K562 (cell line): ENCODE results near the gene PCSK7. TPM values are rescaled to one million over a fixed set of nuclear protein-coding genes. Genes with fewer than 3 reads are reported as not detected.
A peak's percentile ranks its signal among the peaks of the same experiment; 100 is the strongest.

Experiments used
- AFF1 ChIP-seq, 2 experiments: fragments of 450-650 bp; IDR thresholded peaks; 2 replicates each; pipeline ENCODE4 v1.6.1; 2018; ENCODE audit warnings: mild to moderate bottlenecking in 2 of 2, low read depth in 1 of 2; ENCODE audit not compliant: partially characterized antibody in 2 of 2
- ARID1B ChIP-seq: fragments of 450-650 bp; IDR thresholded peaks from 2 replicates; pipeline ENCODE4 v1.6.1; 2016; ENCODE audit warnings: antibody characterized with exemption, mild to moderate bottlenecking, inconsistent platforms
- CREM ChIP-seq: IDR thresholded peaks from 2 replicates; pipeline ENCODE4 v1.6.1; 2014; ENCODE audit warnings: antibody characterized with exemption, low read depth
- CXXC5 ChIP-seq: fragments of 250-450 bp; sonication (Bioruptor Pico); IDR thresholded peaks from 2 replicates; pipeline ENCODE4 v1.8.0; 2022; ENCODE audit warnings: inconsistent platforms, mild to moderate bottlenecking, moderate library complexity
- DACH1 ChIP-seq: fragments of 450-650 bp; IDR thresholded peaks from 2 replicates; pipeline ENCODE4 v1.6.1; 2018; ENCODE audit not compliant: partially characterized antibody
- EP300 ChIP-seq: IDR thresholded peaks from 2 replicates; pipeline ENCODE4 v1.6.1; 2012; ENCODE audit warnings: low read length, improper control_type of control experiment
- FOXK2 ChIP-seq, 2 experiments: fragments of 450-650 bp; IDR thresholded peaks in 1 of 2; conservative IDR thresholded peaks in 1 of 2; 2 replicates each; pipeline ENCODE4 v1.6.1; 2016; ENCODE audit warnings: low read depth in 2 of 2, mild to moderate bottlenecking in 1 of 2
- IRF2 ChIP-seq: sonication (generic); formaldehyde crosslinking; IDR thresholded peaks from 2 replicates; pipeline ENCODE4 v1.8.1; 2022; ENCODE audit warnings: mild to moderate bottlenecking, missing genetic modification reagents
- JUND ChIP-seq, 2 experiments: IDR thresholded peaks; 2 replicates in 1 of 2; 3 replicates in 1 of 2; pipeline ENCODE4 v1.6.1; 2011; ENCODE audit warnings: borderline replicate concordance in 2 of 2, low read depth in 2 of 2, low read length in 2 of 2, improper control_type of control experiment in 1 of 2, missing biosample characterization in 1 of 2, missing genetic modification characterization in 1 of 2, missing genetic modification reagents in 1 of 2
- KDM1A ChIP-seq, 2 experiments: fragments of 450-650 bp; IDR thresholded peaks; 2 replicates each; pipeline ENCODE4 v1.6.1; 2016; ENCODE audit warnings: mild to moderate bottlenecking in 2 of 2
- MTA2 ChIP-seq: fragments of 450-650 bp; IDR thresholded peaks from 2 replicates; pipeline ENCODE4 v1.6.1; 2016; ENCODE audit warnings: low read depth
- NCOA1 ChIP-seq: fragments of 450-650 bp; IDR thresholded peaks from 2 replicates; pipeline ENCODE4 v1.6.1; 2016; ENCODE audit warnings: low read depth
- NFE2 ChIP-seq: IDR thresholded peaks from 2 replicates; pipeline ENCODE4 v1.6.1; 2014; ENCODE audit warnings: antibody characterized with exemption, low read depth
- RFX1 ChIP-seq: fragments of 450-650 bp; IDR thresholded peaks from 2 replicates; pipeline ENCODE4 v1.6.1; 2016; ENCODE audit warnings: mild to moderate bottlenecking, moderate library complexity
- SMAD1 ChIP-seq: fragments of 150-350 bp; IDR thresholded peaks from 2 replicates; pipeline ENCODE4 v1.6.1; 2014; ENCODE audit warnings: low read length, low read depth; ENCODE audit not compliant: partially characterized antibody
- SP1 ChIP-seq: sonication (generic); formaldehyde crosslinking; IDR thresholded peaks from 2 replicates; pipeline ENCODE4 v1.8.1; 2022; ENCODE audit warnings: mild to moderate bottlenecking, missing genetic modification reagents
- TAF1 ChIP-seq: IDR thresholded peaks from 2 replicates; pipeline ENCODE4 v1.6.1; 2011; ENCODE audit warnings: mild to moderate bottlenecking, low read length, moderate library complexity; ENCODE audit not compliant: insufficient read depth, control insufficient read depth, severe bottlenecking; ENCODE audit errors: extremely low read depth
- TARDBP ChIP-seq: fragments of 450-650 bp; IDR thresholded peaks from 2 replicates; pipeline ENCODE4 v1.6.1; 2016
- TCF3 ChIP-seq: sonication (generic); formaldehyde crosslinking; IDR thresholded peaks from 2 replicates; pipeline ENCODE4 v1.4.0; 2020; ENCODE audit warnings: mild to moderate bottlenecking, missing genetic modification reagents
- TEAD4 ChIP-seq, 2 experiments: sonication (generic) in 1 of 2; formaldehyde crosslinking in 1 of 2; IDR thresholded peaks; 2 replicates each; pipeline versions ENCODE4 v1.6.1 to v1.8.0; 2012 to 2022; ENCODE audit warnings: borderline replicate concordance in 1 of 2, inconsistent platforms in 1 of 2, low read length in 1 of 2, mild to moderate bottlenecking in 1 of 2, missing genetic modification reagents in 1 of 2
- ZNF175 ChIP-seq: fragments of 200-800 bp; sonication (Bioruptor generic); IDR thresholded peaks from 2 replicates; pipeline ENCODE4 v1.6.1; 2016; ENCODE audit warnings: low read depth, mild to moderate bottlenecking, missing genetic modification characterization, missing compliant biosample characterization
- ZNF436 ChIP-seq: fragments of 250-450, 450-650 bp; sonication (Bioruptor Pico); formaldehyde crosslinking; IDR thresholded peaks from 2 replicates; pipeline ENCODE4 v1.7.0; 2020; ENCODE audit warnings: mild to moderate bottlenecking
- polyA plus RNA-seq, 8 experiments: library from polyadenylated mRNA; depleted of rRNA in 4 of 8; stranded (reverse) in 5 of 8; unstranded in 3 of 8; fragments of >200 nt; fragmentation: Nextera tagmentation in 2 of 8; fragmentation: Illumina TruSeq in 1 of 8; extraction: Ambion mirVana in 2 of 8; extraction: Trizol in 1 of 8; gene quantifications; 2 replicates each; pipeline versions ENCODE4 v1.2.1 to v1.2.3, GENCODE V29; 2011 to 2014; ENCODE audit warnings: inconsistent platforms in 1 of 8, missing spikeins in 1 of 8
- total RNA-seq, 7 experiments: library from RNA; depleted of rRNA in 6 of 7; stranded (reverse); fragments of >200 nt in 6 of 7; fragmentation: Illumina TruSeq in 2 of 7; extraction: Trizol in 2 of 7; gene quantifications; 2 replicates each; pipeline versions ENCODE4 v1.2.1 to v1.2.3, GENCODE V29; 2011 to 2021; ENCODE audit warnings: low replicate concordance in 1 of 7

PCSK7 gene
- total and polyA plus RNA-seq, 9 of the 15 experiments (the other 6 are each of a cell fraction or from before 2014, with no cell fraction given): 3.1 to 29.2 (median 15.6) TPM

GRCh38 chr11:117223741-117224689 is 7.9 kb downstream of the PCSK7 start (continued):
- TF ChIP-seq AFF1 (IDR thresholded peaks at IDR 0.05; ENCODE audit: low read depth in 1 of 2, partially characterized antibody in 2 of 2) (peak in 1 of 2 experiments; percentile 64), FOXK2 (conservative IDR thresholded peaks at IDR 0.05 in 1 of 2, IDR thresholded peaks at IDR 0.05 in 1 of 2; ENCODE audit: low read depth in 2 of 2) (0 out of 4 replicates have a peak, but pooled peaks of 1 of the 2 experiments have one; percentile 18), CREM (peak; percentile 63), JUND (IDR thresholded peaks at IDR 0.05; ENCODE audit: borderline replicate concordance, low read depth, low read length) (peak; percentile 60; the same call in 1 of the 2 replicates), JUND (tag; IDR thresholded peaks at IDR 0.05; ENCODE audit: borderline replicate concordance, low read depth, low read length) (peak; percentile 44; the same call in 1 of the 3 replicates), TAF1 (peak; percentile 37), SP1 (CRISPR knock-in tag) (0 out of 2 replicates have a peak, but pooled peaks have one; percentile 19), SMAD1 (peak; percentile 72), ZNF436 (CRISPR knock-in tag) (no peak), TARDBP (0 out of 2 replicates have a peak, but pooled peaks have one; percentile 30), NFE2 (no peak), CXXC5 (CRISPR knock-in tag) (peak; percentile 45; the same call in 1 of the 2 replicates), ZNF175 (CRISPR knock-in tag) (0 out of 2 replicates have a peak, but pooled peaks have one; percentile 45), TEAD4 (IDR thresholded peaks at IDR 0.05; ENCODE audit: low read length) (peak; percentile 96), TEAD4 (CRISPR knock-in tag; IDR thresholded peaks at IDR 0.05; ENCODE audit: borderline replicate concordance) (no peak), MTA2 (peak; percentile 93), NCOA1 (peak; percentile 77; the same call in 1 of the 2 replicates), TCF3 (CRISPR knock-in tag) (peak; percentile 98), IRF2 (CRISPR knock-in tag) (no peak), KDM1A (IDR thresholded peaks at IDR 0.05) (peak; percentile 93 to 95), EP300 (peak; percentile 93), ARID1B (peak; percentile 97), DACH1 (peak; percentile 29), RFX1 (peak; percentile 81)
